ENCODE measurements around the gene DYNC1H1. TPM values are rescaled to one million over a fixed set of nuclear protein-coding genes. Genes with fewer than 3 reads are reported as not detected.

DYNC1H1 gene
- total RNA-seq, 2 donors from 2014 or later, result 345 to 359 TPM

DNA sequence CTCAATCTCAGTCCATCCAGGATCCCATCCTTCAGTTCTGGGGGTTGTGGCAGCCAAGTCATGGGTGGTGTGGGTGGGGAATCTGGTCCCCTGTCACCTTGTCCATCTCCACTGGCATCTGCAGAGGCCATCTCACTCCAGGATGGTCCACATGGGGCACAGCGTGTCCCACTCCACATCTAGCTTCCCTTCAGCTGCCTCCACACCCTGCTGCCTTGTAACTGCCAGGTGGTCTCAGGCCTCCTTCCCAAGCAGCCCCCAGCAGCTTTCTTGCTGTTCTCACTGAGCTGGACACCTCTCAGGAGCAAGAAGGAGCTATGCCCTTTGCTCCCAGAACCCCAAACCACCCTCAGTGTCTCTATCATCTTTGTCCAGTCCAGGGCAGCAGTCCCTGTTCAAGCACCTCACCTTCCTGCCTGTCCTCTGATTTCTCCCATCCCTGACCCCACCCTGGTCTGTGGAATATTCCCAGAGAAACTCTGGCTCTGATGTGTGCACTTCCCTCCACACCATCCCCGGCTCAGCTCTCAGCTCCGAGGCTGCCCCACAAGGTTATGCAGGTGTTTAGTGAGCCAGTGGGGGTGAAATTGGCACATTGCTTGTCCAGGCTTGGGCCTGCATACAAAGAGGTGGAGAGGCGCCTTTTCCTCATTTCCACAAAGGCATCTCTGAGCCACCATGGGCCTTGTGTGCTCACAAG, 13.7 kb upstream of the DYNC1H1 start:
- Histone ChIP-seq H3K36me3 (no peaks in the 10 kb centered on the region), H3K27ac (no peak overlapping the region), H3K4me3 (no peak overlapping the region), H3K9ac (ENCODE audit: low read depth in 2 of 2, low read length in 2 of 2) (peak overlapping the region in 1 of 2 donors; percentile 12), H3K4me1 (no peaks in the 10 kb centered on the region), H3K27me3 (no peaks in the 10 kb centered on the region), H3K9me3 (no peaks in the 10 kb centered on the region)
- intact Hi-C loops (cut with DNase I), result loop anchor here (5.0 kb wide), 1 partner anchor 183 kb away; no protein-coding TSS in a partner anchor
- no peak for TF ChIP-seq CTCF (IDR thresholded peaks at IDR 0.05)
- DNase-seq, result no peak

DNA sequence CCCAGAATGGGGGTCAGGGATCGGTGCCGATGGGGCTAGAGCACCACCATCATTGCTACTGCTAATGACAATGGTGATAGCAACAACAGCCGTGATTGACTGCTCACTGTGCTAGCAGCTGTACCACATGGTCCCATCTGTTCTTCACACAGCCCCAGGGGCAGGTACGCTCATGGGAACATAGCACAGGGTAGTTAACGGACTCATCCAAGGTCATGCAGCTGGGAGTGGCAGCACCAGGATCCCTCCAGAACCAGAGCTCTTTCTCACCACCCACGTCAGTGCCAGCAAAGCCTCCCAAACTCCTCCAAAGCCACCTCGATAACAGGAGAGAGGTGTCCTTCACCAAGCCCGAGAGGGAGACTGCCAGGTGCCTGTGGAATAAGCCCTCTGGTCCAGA, 11.2 kb upstream of the DYNC1H1 start:
- intact Hi-C loops (cut with DNase I), result loop anchor here (5.0 kb wide), 1 partner anchor 186 kb away; no protein-coding TSS in a partner anchor
- no peak overlapping the region for H3K4me3 ChIP-seq
- no peaks in the 10 kb centered on the region for H3K27me3 ChIP-seq
- no peak overlapping the region for H3K9ac ChIP-seq (ENCODE audit: low read depth in 2 of 2, low read length in 2 of 2)
- TF ChIP-seq CTCF (IDR thresholded peaks at IDR 0.05), result no peak
- H3K27ac ChIP-seq, result no peak overlapping the region
- no peak for DNase-seq
- no peaks in the 10 kb centered on the region for H3K9me3 ChIP-seq
- no peaks in the 10 kb centered on the region for H3K4me1 ChIP-seq
- no peaks in the 10 kb centered on the region for H3K36me3 ChIP-seq

DNA sequence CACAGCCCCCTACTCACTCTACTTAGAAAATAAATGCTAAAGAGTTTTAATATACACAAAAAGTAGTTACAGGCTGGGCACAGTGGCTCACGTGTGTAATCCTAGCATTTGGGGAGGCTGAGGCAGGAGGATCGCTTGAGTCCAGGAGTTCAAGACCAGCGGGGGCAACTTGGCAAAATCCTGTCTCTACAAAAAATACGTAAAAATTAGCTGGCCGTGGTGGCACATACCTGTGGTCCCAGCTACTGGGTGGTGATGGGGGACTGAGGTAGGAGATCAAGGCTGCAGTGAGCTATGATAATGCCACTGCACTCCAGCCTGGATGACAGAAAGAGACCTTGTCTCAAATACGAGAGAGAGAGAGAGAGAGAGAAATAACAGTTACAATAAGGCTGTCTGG, 9.9 kb upstream of the DYNC1H1 start:
- no peak overlapping the region for H3K4me3 ChIP-seq
- intact Hi-C loops (cut with DNase I), result loop anchor here (5.0 kb wide), 1 partner anchor 187 kb away; no protein-coding TSS in a partner anchor
- no peaks in the 10 kb centered on the region for H3K36me3 ChIP-seq
- no peaks in the 10 kb centered on the region for H3K27me3 ChIP-seq
- no peak for TF ChIP-seq CTCF (IDR thresholded peaks at IDR 0.05)
- H3K9ac ChIP-seq (ENCODE audit: low read depth in 2 of 2, low read length in 2 of 2), result no peak overlapping the region
- H3K4me1 ChIP-seq, result no peaks in the 10 kb centered on the region
- no peak overlapping the region for H3K27ac ChIP-seq
- DNase-seq, result no peak
- H3K9me3 ChIP-seq, result no peaks in the 10 kb centered on the region

GRCh38 chr14:101955695-101956161, 8.6 kb upstream of the DYNC1H1 start:
- Histone ChIP-seq H3K4me3 (no peak overlapping the region), H3K27me3 (no peaks in the 10 kb centered on the region), H3K9ac (ENCODE audit: low read depth in 2 of 2, low read length in 2 of 2) (no peak overlapping the region), H3K9me3 (no peaks in the 10 kb centered on the region), H3K27ac (no peak overlapping the region), H3K4me1 (no peaks in the 10 kb centered on the region), H3K36me3 (no peaks in the 10 kb centered on the region)
- DNase-seq, result no peak
- TF ChIP-seq CTCF (IDR thresholded peaks at IDR 0.05), result no peak
- intact Hi-C loops (cut with DNase I), result loop anchor here (5.0 kb wide), 1 partner anchor 248 kb away; no protein-coding TSS in a partner anchor

DNA sequence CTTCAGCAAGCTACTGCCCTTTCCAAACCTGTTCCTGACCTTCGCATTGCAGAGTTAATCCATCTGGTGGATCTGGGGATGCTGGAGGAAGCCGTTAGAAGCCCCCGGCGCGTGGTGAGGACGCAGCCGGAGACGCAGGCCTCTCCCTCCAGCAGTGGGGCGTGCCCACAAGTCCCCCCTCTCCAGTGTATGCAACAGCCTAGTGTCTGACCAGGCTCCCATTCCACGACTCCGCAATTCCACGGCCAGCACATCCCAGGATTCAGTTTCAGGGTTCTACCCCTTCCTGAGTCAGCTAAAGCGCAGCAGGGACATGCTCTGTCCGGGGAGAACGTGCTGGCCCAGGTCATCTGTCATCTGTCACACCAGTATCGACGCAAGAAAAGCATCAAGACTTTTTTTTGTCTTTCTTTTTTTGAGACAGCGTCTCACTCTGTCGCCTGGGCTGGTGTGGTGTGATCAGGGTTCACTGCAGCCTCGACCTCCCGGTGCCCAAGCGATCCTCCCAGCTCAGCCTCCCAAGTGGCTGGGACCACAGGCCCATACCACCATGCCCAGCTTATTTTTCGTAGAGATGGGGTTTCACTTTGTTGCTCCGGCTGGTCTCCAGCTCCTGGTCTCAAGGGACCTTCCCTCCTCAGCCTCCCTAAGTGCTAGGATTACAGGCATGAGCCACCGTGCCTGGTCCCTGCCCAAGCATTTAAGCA, 8.0 kb upstream of the DYNC1H1 start:
- intact Hi-C loops (cut with DNase I), result loop anchor here (5.0 kb wide), 1 partner anchor 249 kb away; no protein-coding TSS in a partner anchor

More for the DNA sequence above, 8.0 kb upstream of the DYNC1H1 start:
- Histone ChIP-seq H3K27me3 (no peaks in the 10 kb centered on the region), H3K9ac (ENCODE audit: low read depth in 2 of 2, low read length in 2 of 2) (no peak overlapping the region), H3K36me3 (no peaks in the 10 kb centered on the region), H3K9me3 (no peaks in the 10 kb centered on the region), H3K27ac (no peak overlapping the region), H3K4me3 (no peak overlapping the region), H3K4me1 (no peaks in the 10 kb centered on the region)
- TF ChIP-seq CTCF (IDR thresholded peaks at IDR 0.05), result no peak
- no peak for DNase-seq
